ENCODE measurements around the gene OR51B6.

Gene OR51B6

DNA sequence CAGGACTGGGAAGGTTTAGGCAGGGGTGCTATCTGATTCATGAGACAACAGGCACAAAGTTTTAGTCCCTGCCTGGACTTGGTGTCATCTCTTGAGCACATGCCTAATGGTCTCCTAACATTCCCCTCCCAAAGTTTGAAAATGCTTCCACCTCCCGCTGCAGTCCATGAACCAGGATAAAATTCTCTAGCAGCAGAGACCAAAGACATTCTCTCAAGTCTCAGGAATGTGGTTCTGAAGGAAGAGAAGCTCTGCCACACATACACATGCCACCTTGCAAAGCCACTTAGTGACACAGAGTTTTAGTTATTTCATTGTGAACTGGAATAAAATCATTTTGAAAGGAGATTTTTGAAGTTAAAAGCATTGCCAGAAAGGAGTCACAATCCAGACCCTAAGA lies 15.5 kb downstream of the OR51B6 start:
- DNase-seq: no peak

DNA sequence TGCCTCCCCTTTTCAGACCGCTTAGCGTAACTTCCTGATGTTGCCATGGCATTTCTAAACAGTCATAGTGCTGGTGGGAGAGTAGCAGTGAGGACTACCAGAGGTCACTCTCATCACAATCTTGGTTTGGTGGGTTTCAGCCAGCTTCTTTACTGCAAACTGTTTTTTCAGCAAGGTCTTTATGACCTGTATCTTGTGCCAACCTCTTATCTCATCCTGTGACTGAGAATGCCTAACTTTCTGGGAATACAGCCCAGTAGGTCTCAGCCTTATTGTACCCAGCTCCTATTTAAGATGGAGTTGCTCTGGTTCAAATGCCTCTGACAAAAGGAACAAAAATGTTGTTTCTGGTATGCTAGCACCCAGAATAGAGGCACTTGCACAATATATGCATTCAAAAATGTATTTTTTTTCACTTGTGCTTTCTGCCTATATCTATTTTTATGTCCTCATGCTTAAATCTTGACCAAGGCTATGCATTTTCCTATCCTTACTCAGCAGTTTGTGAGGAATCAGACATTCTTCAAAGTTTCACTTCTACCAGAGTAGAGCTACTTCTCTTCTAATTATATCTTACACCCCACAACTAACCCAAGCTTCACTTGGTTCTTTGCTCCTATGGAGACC lies 16.3 kb downstream of the OR51B6 start:
- DNase-seq: no peak

DNA sequence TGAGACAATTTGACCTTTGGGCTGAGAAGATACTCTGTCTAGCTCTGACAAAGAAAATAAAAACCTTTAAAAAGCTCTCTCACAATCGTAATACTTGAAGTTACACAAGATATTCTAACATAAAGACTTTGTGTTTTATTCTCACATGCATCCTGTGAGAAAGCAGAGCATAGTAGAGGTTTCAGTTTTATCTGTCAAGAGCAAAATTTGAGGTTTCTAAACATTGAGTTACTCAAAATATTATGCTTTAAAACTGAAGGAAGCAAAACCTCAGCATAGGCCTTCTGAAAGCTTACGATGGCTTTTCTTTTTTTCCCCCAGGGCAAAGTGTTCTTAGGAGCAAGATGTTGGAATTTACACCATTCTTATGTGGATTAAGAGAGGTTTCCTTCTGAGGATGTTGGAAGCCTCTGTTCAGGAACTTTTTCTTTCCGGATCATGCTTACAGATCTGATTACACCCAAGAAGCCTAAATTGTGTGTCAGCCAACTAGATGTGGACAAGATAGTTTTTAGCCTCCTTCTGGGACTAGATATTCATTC lies 17.3 kb downstream of the OR51B6 start:
- DNase-seq: no peak

DNA sequence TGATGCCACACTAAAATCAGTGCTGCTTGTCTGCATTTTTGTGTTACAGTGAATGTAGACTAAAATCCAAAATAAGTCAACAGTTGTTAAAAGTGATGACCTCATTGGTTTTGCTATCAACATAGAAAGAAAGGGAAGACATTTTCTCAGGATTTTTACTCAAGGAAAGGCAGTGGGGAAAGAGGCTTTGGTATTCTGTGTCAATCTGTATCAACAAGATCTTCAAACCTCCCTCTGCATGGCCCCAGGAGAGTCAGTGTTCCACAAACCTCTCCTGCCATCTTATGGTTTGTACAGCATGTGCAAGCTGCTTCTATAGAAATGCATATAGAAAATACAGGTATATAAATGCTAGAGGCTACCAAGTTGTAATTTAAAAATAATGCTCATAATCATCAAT lies 18.5 kb downstream of the OR51B6 start:
- no peak for DNase-seq

DNA sequence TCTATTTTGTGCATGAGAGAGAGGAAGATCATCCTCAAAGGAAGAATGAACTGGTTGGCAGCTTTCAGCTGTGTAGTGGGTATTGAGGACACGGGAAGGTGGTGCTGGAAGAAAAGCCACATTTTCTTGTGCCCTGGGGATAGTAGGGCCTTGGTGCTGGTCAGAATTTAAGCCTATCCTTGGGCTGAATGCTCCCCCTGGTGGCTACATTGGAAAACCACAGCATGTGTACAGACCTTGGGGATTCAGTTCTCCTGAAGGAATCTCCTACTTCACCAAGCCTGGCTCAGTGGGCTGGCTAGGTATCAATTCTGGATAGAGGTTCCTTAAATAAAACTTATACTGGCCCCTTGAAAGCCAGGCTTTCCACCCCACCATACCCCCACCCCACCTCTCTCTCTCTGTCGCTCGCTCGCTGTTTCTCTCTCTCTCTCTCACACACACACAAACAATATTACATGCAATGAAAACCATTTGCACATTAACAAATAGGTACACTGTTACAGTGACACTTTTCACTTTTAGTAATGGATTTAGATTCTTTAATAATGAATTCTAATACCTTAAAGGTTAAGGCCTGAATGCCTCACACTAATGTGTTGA lies 29.5 kb downstream of the OR51B6 start:
- no peak for DNase-seq

DNA sequence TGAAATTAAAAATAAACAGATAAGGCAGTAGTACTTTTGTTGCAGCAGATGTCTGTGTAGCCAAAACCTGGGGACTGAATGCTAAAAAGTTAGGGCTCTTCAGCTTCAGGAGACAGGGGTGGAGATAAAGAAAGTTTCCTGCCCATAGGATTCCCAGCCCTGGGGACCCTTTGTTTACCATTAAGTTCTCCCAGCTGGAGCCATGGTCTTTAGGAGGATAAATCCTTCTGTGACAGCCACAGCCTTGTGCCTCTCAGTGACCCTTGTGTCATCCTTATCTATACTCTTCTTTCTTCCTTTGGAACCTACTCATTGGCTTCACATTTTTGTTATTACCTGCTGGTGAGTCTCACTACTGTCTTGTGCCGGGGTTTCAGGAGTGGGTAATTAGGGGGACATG lies 32.3 kb downstream of the OR51B6 start, which contains the start of gene OR51M1:
Gene OR51M1 (plus strand): TSS at position 237 of the 400 bp plus-strand sequence. CDS start 5,587 bp downstream, outside the sequence.
- DNase-seq: no peak

DNA sequence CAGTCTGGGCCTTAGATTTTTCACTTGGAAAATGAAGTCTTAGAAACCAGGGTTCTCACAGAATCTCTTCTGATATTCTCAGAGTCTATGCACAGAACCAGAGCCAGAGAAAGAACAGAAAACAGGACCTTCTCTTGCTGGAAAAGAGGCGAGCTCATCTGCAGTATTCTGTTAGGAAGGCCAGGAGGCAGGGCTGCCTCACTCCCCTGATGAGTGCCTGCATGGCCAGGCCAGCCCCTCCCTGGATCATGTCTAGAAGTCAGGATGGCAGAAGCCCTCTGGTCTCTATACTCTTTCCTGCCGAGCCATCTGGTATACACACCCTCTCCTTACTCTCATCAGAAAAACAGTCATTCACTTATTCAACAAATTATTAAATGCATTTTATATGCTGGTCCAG lies 33.0 kb downstream of the OR51B6 start:
- DNase-seq: no peak

DNA sequence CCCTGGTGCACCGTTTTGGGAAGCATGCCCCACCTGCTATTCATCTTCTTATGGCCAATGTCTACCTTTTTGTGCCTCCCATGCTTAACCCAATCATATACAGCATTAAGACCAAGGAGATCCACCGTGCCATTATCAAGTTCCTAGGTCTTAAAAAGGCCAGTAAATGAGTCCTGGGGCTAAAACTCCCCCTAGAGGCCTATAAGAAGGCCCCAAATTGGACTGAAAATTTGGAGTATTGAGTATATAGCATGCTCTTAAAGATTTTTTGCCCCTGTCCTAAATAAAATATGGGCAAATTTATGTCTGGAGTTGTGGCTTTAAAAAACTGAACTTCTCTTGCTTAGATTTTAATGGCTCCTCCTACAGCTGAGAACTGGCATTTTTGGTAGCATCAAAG lies 38.9 kb downstream of the OR51B6 start:
- no peak for DNase-seq

DNA sequence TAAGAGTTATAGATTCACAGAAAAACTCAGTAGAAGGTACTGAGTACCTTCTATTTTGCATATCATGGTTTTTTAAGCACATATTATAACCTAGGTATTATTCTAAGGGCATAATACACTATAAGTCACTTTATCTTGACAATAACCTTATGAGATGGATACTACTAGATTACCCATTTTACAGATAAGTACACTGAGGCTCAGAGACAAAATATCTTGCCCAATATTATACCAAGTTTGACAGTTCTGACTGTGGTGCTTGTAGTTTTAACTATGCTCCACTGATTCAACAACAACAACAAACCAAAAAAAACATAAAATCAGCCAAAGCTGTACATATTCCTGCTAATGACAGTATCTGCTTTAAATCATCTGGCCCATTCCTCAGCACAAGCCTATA lies 42.8 kb downstream of the OR51B6 start:
- DNase-seq: no peak

DNA sequence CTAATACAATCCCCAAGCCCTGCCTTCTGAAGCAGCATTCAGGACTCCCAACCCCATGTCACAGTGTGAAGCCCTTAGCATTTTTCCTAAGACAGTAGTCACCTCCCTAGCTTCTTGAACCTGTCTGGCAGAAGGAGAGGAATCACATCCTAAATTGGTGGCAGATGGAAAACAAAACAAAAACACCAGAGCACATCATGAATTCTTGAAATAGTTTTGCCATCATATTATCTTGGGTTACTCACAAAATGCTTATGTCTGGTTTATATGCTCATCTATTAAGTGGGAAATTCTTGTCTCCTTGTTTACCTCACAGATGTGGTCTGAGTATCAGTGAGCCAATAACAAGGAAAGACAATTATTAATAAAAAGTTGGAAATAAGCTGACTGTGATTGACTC lies 47.6 kb downstream of the OR51B6 start:
- DNase-seq: no peak

Data from DMS 273 treated with DMSO at 0.1 percent for 48 hours (cell line).